Measurements from ENCODE around the gene TBRG1.
"Not testable (repeated sequence)": the region's sequence is repeated elsewhere in the genome, so short reads cannot be mapped to it uniquely, and the experiment has no call there.

Gene TBRG1

DNA sequence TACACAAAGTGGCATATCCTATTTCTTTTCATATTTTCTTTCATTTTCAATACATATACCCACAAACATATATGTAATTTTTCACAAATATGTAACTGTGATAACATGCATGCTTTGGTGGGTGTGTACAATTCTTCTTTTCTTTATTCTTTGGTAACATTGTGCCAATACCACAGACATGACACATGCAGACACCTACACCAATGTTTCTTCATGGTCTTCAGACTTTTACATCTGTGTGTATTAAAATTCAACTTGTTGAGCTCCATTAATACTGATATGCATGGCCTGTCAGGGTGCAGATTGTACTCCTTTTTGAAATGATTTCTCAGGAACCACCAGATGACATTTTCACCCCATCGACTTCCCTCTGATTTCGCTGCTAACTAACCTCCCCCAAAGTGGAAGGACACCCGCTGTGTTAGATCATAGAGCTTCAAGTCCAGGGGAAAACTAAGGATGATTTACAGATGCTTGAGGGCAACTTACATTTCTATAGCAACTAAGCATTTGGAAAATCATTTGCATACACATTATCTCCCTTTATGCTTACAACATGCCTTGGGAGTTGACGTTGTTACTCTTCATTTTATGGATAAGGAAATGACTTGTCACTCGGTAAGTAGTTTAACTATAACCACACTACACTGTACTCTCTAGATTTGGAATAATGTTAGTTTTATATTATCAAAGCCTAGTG is 21.9 kb upstream of the TBRG1 start:
- no peaks in the 10 kb centered on the region for H3K36me3 ChIP-seq (replicated peaks; ENCODE audit: low read depth, low read length)
- no peak for TF ChIP-seq EZH2phosphoT487 (IDR thresholded peaks at IDR 0.05; ENCODE audit: low read depth)
- TF ChIP-seq, protein P1, sequence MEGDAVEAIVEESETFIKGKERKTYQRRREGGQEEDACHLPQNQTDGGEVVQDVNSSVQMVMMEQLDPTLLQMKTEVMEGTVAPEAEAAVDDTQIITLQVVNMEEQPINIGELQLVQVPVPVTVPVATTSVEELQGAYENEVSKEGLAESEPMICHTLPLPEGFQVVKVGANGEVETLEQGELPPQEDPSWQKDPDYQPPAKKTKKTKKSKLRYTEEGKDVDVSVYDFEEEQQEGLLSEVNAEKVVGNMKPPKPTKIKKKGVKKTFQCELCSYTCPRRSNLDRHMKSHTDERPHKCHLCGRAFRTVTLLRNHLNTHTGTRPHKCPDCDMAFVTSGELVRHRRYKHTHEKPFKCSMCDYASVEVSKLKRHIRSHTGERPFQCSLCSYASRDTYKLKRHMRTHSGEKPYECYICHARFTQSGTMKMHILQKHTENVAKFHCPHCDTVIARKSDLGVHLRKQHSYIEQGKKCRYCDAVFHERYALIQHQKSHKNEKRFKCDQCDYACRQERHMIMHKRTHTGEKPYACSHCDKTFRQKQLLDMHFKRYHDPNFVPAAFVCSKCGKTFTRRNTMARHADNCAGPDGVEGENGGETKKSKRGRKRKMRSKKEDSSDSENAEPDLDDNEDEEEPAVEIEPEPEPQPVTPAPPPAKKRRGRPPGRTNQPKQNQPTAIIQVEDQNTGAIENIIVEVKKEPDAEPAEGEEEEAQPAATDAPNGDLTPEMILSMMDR (IDR thresholded peaks at IDR 0.05; ENCODE audit: low read depth, low read length), result no peak
- H3K4me2 ChIP-seq (ENCODE audit: low read length), result no peak overlapping the region

DNA sequence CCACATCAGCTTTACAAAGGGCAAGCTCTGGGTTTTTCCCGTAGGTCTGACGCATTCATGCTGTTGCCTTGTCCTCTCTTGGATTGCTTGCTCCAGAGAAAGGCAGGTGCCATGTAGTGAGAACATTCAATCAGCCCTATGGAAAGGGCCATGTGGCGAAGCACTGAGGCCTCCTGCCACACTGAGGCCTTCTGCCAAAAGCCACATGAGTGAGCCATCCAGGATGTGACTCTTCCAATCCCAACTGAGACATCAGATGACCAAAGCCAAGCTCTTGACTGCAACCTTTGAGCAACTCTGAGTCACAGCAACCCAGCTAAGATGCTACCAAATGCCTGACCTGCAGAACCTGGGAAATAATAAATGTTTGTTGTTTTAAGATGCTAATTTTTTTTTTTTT is 20.5 kb upstream of the TBRG1 start:
- H3K27me3 ChIP-seq (ENCODE audit: low read depth, low read length), result peaks cover 8% of the 10 kb centered on the region
- H3K4me2 ChIP-seq (ENCODE audit: low read length), result no peak overlapping the region
- no peaks in the 10 kb centered on the region for H3K79me2 ChIP-seq (ENCODE audit: low read length)
- no peaks in the 10 kb centered on the region for H3K36me3 ChIP-seq (replicated peaks; ENCODE audit: low read depth, low read length)
- H3K9ac ChIP-seq (ENCODE audit: low read length), result no peak overlapping the region
- no peak overlapping the region for H3K4me3 ChIP-seq (ENCODE audit: low read length)
- H3K27ac ChIP-seq (ENCODE audit: low read length), result no peak overlapping the region
- H3K9me3 ChIP-seq (ENCODE audit: insufficient read depth, low read length), result no peaks in the 10 kb centered on the region
- H4K20me1 ChIP-seq (ENCODE audit: insufficient read depth, low read length), result no peaks in the 10 kb centered on the region
- H3K4me1 ChIP-seq (ENCODE audit: low read length), result peaks cover 12% of the 10 kb centered on the region
- TF ChIP-seq, protein P1 (IDR thresholded peaks at IDR 0.05; ENCODE audit: low read depth, low read length), result no peak
- TF ChIP-seq EZH2phosphoT487 (IDR thresholded peaks at IDR 0.05; ENCODE audit: low read depth), result no peak
- no peak overlapping the region for H2AFZ ChIP-seq (ENCODE audit: low read depth, low read length)

More for the DNA sequence above, 21.9 kb upstream of the TBRG1 start:
- H3K27ac ChIP-seq (ENCODE audit: low read length), result no peak overlapping the region
- H2AFZ ChIP-seq (ENCODE audit: low read depth, low read length), result no peak overlapping the region
- no peaks in the 10 kb centered on the region for H4K20me1 ChIP-seq (ENCODE audit: insufficient read depth, low read length)
- H3K4me3 ChIP-seq (ENCODE audit: low read length), result no peak overlapping the region
- no peaks in the 10 kb centered on the region for H3K9me3 ChIP-seq (ENCODE audit: insufficient read depth, low read length)
- no peaks in the 10 kb centered on the region for H3K79me2 ChIP-seq (ENCODE audit: low read length)
- peaks cover 9% of the 10 kb centered on the region for H3K27me3 ChIP-seq (ENCODE audit: low read depth, low read length)
- no peak overlapping the region for H3K9ac ChIP-seq (ENCODE audit: low read length)
- peaks cover 7% of the 10 kb centered on the region for H3K4me1 ChIP-seq (ENCODE audit: low read length)

DNA sequence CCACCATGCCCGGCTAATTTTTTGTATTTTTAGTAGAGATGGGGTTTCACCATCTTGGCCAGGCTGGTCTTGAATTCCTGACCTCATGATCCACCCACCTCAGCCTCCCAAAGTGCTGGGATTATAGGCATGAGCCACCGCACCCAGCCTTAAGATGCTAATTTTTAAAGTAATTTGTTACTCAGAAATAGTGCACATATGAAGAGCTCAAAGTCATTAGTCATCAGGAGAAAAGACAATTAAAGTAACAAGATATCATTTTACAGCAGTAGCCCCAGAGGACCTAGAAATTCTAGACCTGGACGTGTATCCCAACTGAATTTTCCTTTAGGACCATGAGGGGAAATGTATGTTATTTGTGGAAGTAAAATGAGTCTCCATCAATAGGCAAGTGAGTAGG is 19.9 kb upstream of the TBRG1 start:
- not testable (repeated sequence) for H3K9me3 ChIP-seq (ENCODE audit: insufficient read depth, low read length); H3K9ac ChIP-seq (ENCODE audit: low read length); H3K4me2 ChIP-seq (ENCODE audit: low read length); H3K4me3 ChIP-seq (ENCODE audit: low read length); H2AFZ ChIP-seq (ENCODE audit: low read depth, low read length); H3K27me3 ChIP-seq (ENCODE audit: low read depth, low read length); H3K79me2 ChIP-seq (ENCODE audit: low read length); H3K36me3 ChIP-seq (replicated peaks; ENCODE audit: low read depth, low read length); H4K20me1 ChIP-seq (ENCODE audit: insufficient read depth, low read length); H3K27ac ChIP-seq (ENCODE audit: low read length)
- H3K4me1 ChIP-seq (ENCODE audit: low read length), result peaks cover 12% of the 10 kb centered on the region

DNA sequence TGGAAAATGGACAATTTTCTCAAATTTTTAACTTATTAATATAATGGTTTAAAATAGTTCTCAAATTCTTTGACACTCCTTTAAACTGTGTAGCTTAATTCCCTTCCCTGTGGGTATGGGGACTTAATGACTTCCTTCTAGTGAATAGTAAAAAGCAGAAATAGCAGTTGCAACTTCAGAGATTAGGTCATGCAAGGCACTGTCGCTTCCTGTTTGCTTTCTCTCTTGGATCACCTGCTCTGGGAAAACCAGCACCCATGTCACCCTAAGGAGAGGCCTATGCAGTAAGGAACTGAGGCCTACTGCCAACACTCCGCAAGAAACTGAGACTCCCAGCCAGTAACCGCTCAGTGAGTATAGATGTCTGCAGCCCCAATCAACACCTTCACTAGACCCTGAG is 16.9 kb upstream of the TBRG1 start:
- H3K36me3 ChIP-seq (replicated peaks; ENCODE audit: low read depth, low read length), result no peaks in the 10 kb centered on the region
- 0 out of 2 replicates have a peak overlapping the region, but pooled peaks have one; percentile 31 for H3K27ac ChIP-seq (ENCODE audit: low read length)
- H3K4me1 ChIP-seq (ENCODE audit: low read length), result peaks cover 12% of the 10 kb centered on the region
- H3K9ac ChIP-seq (ENCODE audit: low read length), result no peak overlapping the region
- H3K4me3 ChIP-seq (ENCODE audit: low read length), result peak overlapping the region; percentile 32
- peak overlapping the region; percentile 82; the same call in 1 of the 2 replicates for H2AFZ ChIP-seq (ENCODE audit: low read depth, low read length)
- no peaks in the 10 kb centered on the region for H3K27me3 ChIP-seq (ENCODE audit: low read depth, low read length)
- no peaks in the 10 kb centered on the region for H3K79me2 ChIP-seq (ENCODE audit: low read length)
- peak overlapping the region; percentile 59 for H3K4me2 ChIP-seq (ENCODE audit: low read length)
- H3K9me3 ChIP-seq (ENCODE audit: insufficient read depth, low read length), result no peaks in the 10 kb centered on the region
- TF ChIP-seq, protein P1 (IDR thresholded peaks at IDR 0.05; ENCODE audit: low read depth, low read length), result no peak
- no peak for TF ChIP-seq EZH2phosphoT487 (IDR thresholded peaks at IDR 0.05; ENCODE audit: low read depth)
- no peaks in the 10 kb centered on the region for H4K20me1 ChIP-seq (ENCODE audit: insufficient read depth, low read length)
